HEK293 (cell line): ENCODE data around the gene GSS.
A peak's percentile ranks its signal among the peaks of the same experiment; 100 is the strongest.

Experiments used
- CTCF ChIA-PET: fragments of 350-600 bp; formaldehyde crosslinking; extraction: SDS; loops from one replicate; lab custom pipeline; 2021; ENCODE audit warnings: antibody characterized with exemption; lab: Yijun Ruan, JAX
- POLR2A ChIA-PET: fragments of 300-600 bp; formaldehyde crosslinking; extraction: SDS; loops from one replicate; lab custom pipeline; 2020; ENCODE audit warnings: antibody characterized with exemption, inconsistent platforms; lab: Yijun Ruan, JAX
- H3K27ac ChIP-seq: fragments of 200-500 bp; sonication (Bioruptor generic); 2 replicates; pipeline ENCODE4 v1.5.1; 2014; ENCODE audit warnings: low read depth, low read length, control low read depth, inconsistent platforms; ENCODE audit errors: extremely low read depth
- H3K36me3 ChIP-seq, 2 experiments: fragments of 200-500 bp in 1 of 2; sonication (Bioruptor generic) in 1 of 2; 1 replicate in 1 of 2; 2 replicates in 1 of 2; pipeline ENCODE4 v1.5.1; 2014 to 2017; ENCODE audit warnings: inconsistent platforms in 2 of 2, low read length in 2 of 2; ENCODE audit not compliant: control insufficient read depth in 2 of 2, insufficient read depth in 1 of 2
- H3K4me1 ChIP-seq: fragments of 200-500 bp; sonication (Bioruptor generic); 2 replicates; pipeline ENCODE4 v1.5.1; 2014; ENCODE audit warnings: mild to moderate bottlenecking, low read length, inconsistent platforms; ENCODE audit not compliant: control insufficient read depth, insufficient read depth
- H3K4me3 ChIP-seq: 2 replicates; pipeline ENCODE4 v1.5.1; 2011; ENCODE audit warnings: low read depth, mild to moderate bottlenecking, control low read depth, low read length, moderate library complexity
- H3K9me3 ChIP-seq: fragments of 200-500 bp; sonication (Bioruptor generic); 2 replicates; pipeline ENCODE4 v1.5.1; 2014; ENCODE audit warnings: low read depth, low read length, inconsistent platforms; ENCODE audit not compliant: control insufficient read depth, insufficient read depth
- CTCF ChIP-seq: fragments of 450-650 bp; formaldehyde crosslinking; IDR thresholded peaks from 2 replicates; pipeline ENCODE4 v1.5.1; 2016; ENCODE audit warnings: missing biosample characterization, missing genetic modification characterization
- KLF9 ChIP-seq: fragments of 450-650 bp; formaldehyde crosslinking; IDR thresholded peaks from 2 replicates; pipeline ENCODE4 v1.5.1; 2016; ENCODE audit warnings: missing biosample characterization, missing genetic modification characterization, low read depth
- OVOL3 ChIP-seq: fragments of 450-650 bp; formaldehyde crosslinking; IDR thresholded peaks from 2 replicates; pipeline ENCODE4 v1.5.1; 2016; ENCODE audit warnings: missing biosample characterization, missing genetic modification characterization
- PRDM6 ChIP-seq: fragments of 450-650 bp; formaldehyde crosslinking; IDR thresholded peaks from 2 replicates; pipeline ENCODE4 v1.5.1; 2017; ENCODE audit warnings: missing biosample characterization, missing genetic modification characterization
- REPIN1 ChIP-seq: fragments of 450-650 bp; formaldehyde crosslinking; IDR thresholded peaks from 2 replicates; pipeline ENCODE4 v1.5.1; 2017; ENCODE audit warnings: missing biosample characterization, missing genetic modification characterization, low read depth
- SP3 ChIP-seq: fragments of 450-650 bp; formaldehyde crosslinking; IDR thresholded peaks from 2 replicates; pipeline ENCODE4 v1.5.1; 2016; ENCODE audit warnings: missing biosample characterization, missing genetic modification characterization
- WT1 ChIP-seq: fragments of 450-650 bp; formaldehyde crosslinking; IDR thresholded peaks from 2 replicates; pipeline ENCODE4 v1.5.1; 2016; ENCODE audit warnings: missing biosample characterization, missing genetic modification characterization
- ZFP37 ChIP-seq: fragments of 450-650 bp; formaldehyde crosslinking; IDR thresholded peaks from 2 replicates; pipeline ENCODE4 v1.5.1; 2016; ENCODE audit warnings: missing biosample characterization, missing genetic modification characterization
- ZNF133 ChIP-seq: fragments of 450-650 bp; formaldehyde crosslinking; IDR thresholded peaks from 2 replicates; pipeline ENCODE4 v1.5.1; 2016; ENCODE audit warnings: missing biosample characterization, missing genetic modification characterization
- ZNF16 ChIP-seq: fragments of 450-650 bp; formaldehyde crosslinking; IDR thresholded peaks from 2 replicates; pipeline ENCODE4 v1.5.1; 2016; ENCODE audit warnings: low read depth, missing biosample characterization, missing genetic modification characterization
- ZNF184 ChIP-seq: fragments of 450-650 bp; IDR thresholded peaks from 2 replicates; pipeline ENCODE4 v1.5.1; 2018; ENCODE audit warnings: missing biosample characterization, mild to moderate bottlenecking, missing genetic modification characterization
- ZNF239 ChIP-seq: fragments of 450-650 bp; formaldehyde crosslinking; IDR thresholded peaks from 2 replicates; pipeline ENCODE4 v1.5.1; 2016; ENCODE audit warnings: missing biosample characterization, missing genetic modification characterization
- ZNF24 ChIP-seq: fragments of 450-650 bp; formaldehyde crosslinking; IDR thresholded peaks from 2 replicates; pipeline ENCODE4 v1.5.1; 2016; ENCODE audit warnings: missing biosample characterization, missing genetic modification characterization
- ZNF248 ChIP-seq: fragments of 450-650 bp; formaldehyde crosslinking; IDR thresholded peaks from 2 replicates; pipeline ENCODE4 v1.5.1; 2017; ENCODE audit warnings: missing biosample characterization, missing genetic modification characterization
- ZNF324 ChIP-seq: fragments of 450-650 bp; formaldehyde crosslinking; IDR thresholded peaks from 2 replicates; pipeline ENCODE4 v1.5.1; 2016; ENCODE audit warnings: missing biosample characterization, missing genetic modification characterization
- ZNF398 ChIP-seq: fragments of 450-650 bp; formaldehyde crosslinking; IDR thresholded peaks from 2 replicates; pipeline ENCODE4 v1.5.1; 2017; ENCODE audit warnings: missing biosample characterization, missing genetic modification characterization
- ZNF426 ChIP-seq: fragments of 450-650 bp; formaldehyde crosslinking; IDR thresholded peaks from 2 replicates; pipeline ENCODE4 v1.5.1; 2017; ENCODE audit warnings: missing biosample characterization, missing genetic modification characterization, mild to moderate bottlenecking, inconsistent platforms, moderate library complexity
- ZNF48 ChIP-seq: fragments of 450-650 bp; formaldehyde crosslinking; IDR thresholded peaks from 2 replicates; pipeline ENCODE4 v1.5.1; 2016; ENCODE audit warnings: missing biosample characterization, missing genetic modification characterization
- ZNF488 ChIP-seq: fragments of 450-650 bp; formaldehyde crosslinking; IDR thresholded peaks from 2 replicates; pipeline ENCODE4 v1.5.1; 2016; ENCODE audit warnings: missing biosample characterization, missing genetic modification characterization
- ZNF513 ChIP-seq: fragments of 450-650 bp; IDR thresholded peaks from 2 replicates; pipeline ENCODE4 v1.5.1; 2018; ENCODE audit warnings: missing biosample characterization, missing genetic modification characterization
- ZNF521 ChIP-seq: fragments of 450-650 bp; formaldehyde crosslinking; IDR thresholded peaks from 2 replicates; pipeline ENCODE4 v1.5.1; 2017; ENCODE audit warnings: missing biosample characterization, mild to moderate bottlenecking, missing genetic modification characterization
- ZNF544 ChIP-seq: fragments of 450-650 bp; formaldehyde crosslinking; IDR thresholded peaks from 2 replicates; pipeline ENCODE4 v1.5.0; 2017; ENCODE audit warnings: missing biosample characterization, missing genetic modification characterization
- ZNF677 ChIP-seq: fragments of 450-650 bp; IDR thresholded peaks from 2 replicates; pipeline ENCODE4 v1.5.0; 2018; ENCODE audit warnings: missing biosample characterization, mild to moderate bottlenecking, missing genetic modification characterization, moderate library complexity
- ZNF76 ChIP-seq: fragments of 450-650 bp; formaldehyde crosslinking; IDR thresholded peaks from 2 replicates; pipeline ENCODE4; 2016; ENCODE audit warnings: low read depth, missing biosample characterization, missing genetic modification characterization, borderline replicate concordance
- ZNF830 ChIP-seq: fragments of 450-650 bp; IDR thresholded peaks from 2 replicates; pipeline ENCODE4 v1.5.0; 2018; ENCODE audit warnings: missing biosample characterization, missing genetic modification characterization, low read depth, mild to moderate bottlenecking, moderate library complexity
- ZSCAN23 ChIP-seq: fragments of 450-650 bp; formaldehyde crosslinking; IDR thresholded peaks from 2 replicates; pipeline ENCODE4 v1.5.1; 2016; ENCODE audit warnings: missing biosample characterization, missing genetic modification characterization
- ZSCAN5A ChIP-seq: fragments of 450-650 bp; formaldehyde crosslinking; IDR thresholded peaks from 2 replicates; pipeline ENCODE4 v1.5.1; 2016; ENCODE audit warnings: missing biosample characterization, missing genetic modification characterization
- ZXDB ChIP-seq: fragments of 450-650 bp; formaldehyde crosslinking; IDR thresholded peaks from 2 replicates; pipeline ENCODE4 v1.5.1; 2016; ENCODE audit warnings: missing biosample characterization, missing genetic modification characterization

The GSS gene

GRCh38 chr20:34955231-34956040, at the start of gene GSS, which contains the start of gene MYH7B:
Gene GSS, minus strand, starts transcription at chr20:34955806. Its CDS starts 3,954 bp downstream, at chr20:34951852.
Gene MYH7B, plus strand, starts transcription at chr20:34955868. Its CDS starts 22,138 bp downstream, at chr20:34978006.
- Histone ChIP-seq H3K36me3 (peaks cover 0 to 15% of the 10 kb centered on the region in 2 experiments; a peak in 1 of 3 replicates), H3K4me3 (peak within 1 kb of the TSS; percentile 73), H3K9me3 (no peaks in the 10 kb centered on the region), H3K27ac (peak within 1 kb of the TSS; percentile 77), H3K4me1 (no peaks in the 10 kb centered on the region; the same call in 1 of the 2 replicates)
- ChIA-PET CTCF (interaction anchor here (0.6 to 5.1 kb wide), 3 partner anchors 81 to 241 kb away, joined by 3 to 40 read pairs (median 3); partner anchors contain the start of gene GGT7), POLR2A (interaction anchor here (0.5 to 2.4 kb wide), 9 partner anchors 10 to 322 kb away, joined by 3 to 13 read pairs (median 3); partner anchors contain the start of genes ACSS2 and GGT7)
- 0 out of 2 replicates have a peak, but pooled peaks have one; percentile 17 for TF ChIP-seq ZNF239 (tag by site-specific recombination)
- TF ChIP-seq REPIN1 (tag by site-specific recombination), result 0 out of 2 replicates have a peak, but pooled peaks have one; percentile 67
- TF ChIP-seq ZNF248 (tag by site-specific recombination), result no peak
- TF ChIP-seq ZXDB (tag by site-specific recombination), result peak; percentile 94
- peak; percentile 43; the same call in 1 of the 2 replicates for TF ChIP-seq WT1 (tag by site-specific recombination)
- peak; percentile 53 for TF ChIP-seq ZNF398 (tag by site-specific recombination)
- peak; percentile 88 for TF ChIP-seq OVOL3 (tag by site-specific recombination)
- peak; percentile 84; the same call in 1 of the 2 replicates for TF ChIP-seq ZNF324
- TF ChIP-seq SP3 (tag by site-specific recombination), result peak; percentile 89
- TF ChIP-seq ZNF76 (tag by site-specific recombination), result peak; percentile 74; the same call in 1 of the 2 replicates
- peak; percentile 94 for TF ChIP-seq CTCF
- TF ChIP-seq ZNF513 (tag by site-specific recombination), result no peak
- no peak for TF ChIP-seq ZNF830 (tag by site-specific recombination)
- no peak for TF ChIP-seq ZNF544 (tag by site-specific recombination)
- TF ChIP-seq KLF9, result peak; percentile 87
- TF ChIP-seq ZNF677 (tag by site-specific recombination), result no peak
- TF ChIP-seq PRDM6 (tag by site-specific recombination), result no peak; the same call in 1 of the 2 replicates
- TF ChIP-seq ZSCAN5A, result peak; percentile 72; the same call in 1 of the 2 replicates
- TF ChIP-seq ZFP37, result peak; percentile 99
- no peak for TF ChIP-seq ZNF426 (tag by site-specific recombination)
- peak; percentile 94 for TF ChIP-seq ZNF24 (tag by site-specific recombination)
- TF ChIP-seq ZNF521 (tag by site-specific recombination), result no peak
- TF ChIP-seq ZSCAN23, result peak; percentile 91; the same call in 1 of the 2 replicates
- no peak for TF ChIP-seq ZNF16 (tag by site-specific recombination)
- TF ChIP-seq ZNF48 (tag by site-specific recombination), result no peak
- TF ChIP-seq ZNF184, result no peak
- TF ChIP-seq ZNF133 (tag by site-specific recombination), result no peak
- TF ChIP-seq ZNF488 (tag by site-specific recombination), result no peak
